Measurements from ENCODE around the gene DNAJB9. TPM values are rescaled to one million over a fixed set of nuclear protein-coding genes. Genes with fewer than 3 reads are reported as not detected.

DNAJB9 gene
- total RNA-seq, 1 donor from 2014 or later: 18.6 TPM

DNA sequence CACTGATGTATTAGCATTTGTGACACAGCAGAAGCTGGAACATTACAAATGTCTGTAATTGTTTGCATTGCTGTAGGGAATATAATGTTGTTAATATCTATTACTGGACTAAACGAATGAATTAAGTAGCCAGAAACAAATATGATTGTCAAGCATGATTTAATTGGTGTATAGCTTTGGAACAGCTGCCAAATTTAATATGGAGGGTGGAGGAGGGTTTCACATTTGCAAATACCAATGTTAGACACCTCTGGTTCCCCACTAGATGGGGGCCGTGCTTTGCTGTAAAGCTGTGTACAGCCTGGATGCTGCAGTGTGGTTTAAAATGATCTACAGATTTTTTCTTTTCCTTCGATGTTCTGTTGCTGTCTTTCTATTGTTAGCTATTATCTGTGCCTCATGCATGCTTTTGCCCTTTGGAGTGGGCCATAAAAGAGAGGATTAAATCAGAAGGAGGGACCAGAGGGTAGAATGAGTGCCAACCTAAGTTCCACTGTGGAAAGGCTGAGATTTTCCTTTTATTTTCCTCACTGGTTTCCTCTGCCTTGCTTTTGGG lies 23.1 kb downstream of the DNAJB9 start:
- TF ChIP-seq, protein P1, sequence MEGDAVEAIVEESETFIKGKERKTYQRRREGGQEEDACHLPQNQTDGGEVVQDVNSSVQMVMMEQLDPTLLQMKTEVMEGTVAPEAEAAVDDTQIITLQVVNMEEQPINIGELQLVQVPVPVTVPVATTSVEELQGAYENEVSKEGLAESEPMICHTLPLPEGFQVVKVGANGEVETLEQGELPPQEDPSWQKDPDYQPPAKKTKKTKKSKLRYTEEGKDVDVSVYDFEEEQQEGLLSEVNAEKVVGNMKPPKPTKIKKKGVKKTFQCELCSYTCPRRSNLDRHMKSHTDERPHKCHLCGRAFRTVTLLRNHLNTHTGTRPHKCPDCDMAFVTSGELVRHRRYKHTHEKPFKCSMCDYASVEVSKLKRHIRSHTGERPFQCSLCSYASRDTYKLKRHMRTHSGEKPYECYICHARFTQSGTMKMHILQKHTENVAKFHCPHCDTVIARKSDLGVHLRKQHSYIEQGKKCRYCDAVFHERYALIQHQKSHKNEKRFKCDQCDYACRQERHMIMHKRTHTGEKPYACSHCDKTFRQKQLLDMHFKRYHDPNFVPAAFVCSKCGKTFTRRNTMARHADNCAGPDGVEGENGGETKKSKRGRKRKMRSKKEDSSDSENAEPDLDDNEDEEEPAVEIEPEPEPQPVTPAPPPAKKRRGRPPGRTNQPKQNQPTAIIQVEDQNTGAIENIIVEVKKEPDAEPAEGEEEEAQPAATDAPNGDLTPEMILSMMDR (IDR thresholded peaks at IDR 0.05; ENCODE audit: unreplicated experiment): no peak
- no peak overlapping the region for H3K27ac Mint-ChIP-seq (ENCODE audit: unreplicated experiment)

DNA sequence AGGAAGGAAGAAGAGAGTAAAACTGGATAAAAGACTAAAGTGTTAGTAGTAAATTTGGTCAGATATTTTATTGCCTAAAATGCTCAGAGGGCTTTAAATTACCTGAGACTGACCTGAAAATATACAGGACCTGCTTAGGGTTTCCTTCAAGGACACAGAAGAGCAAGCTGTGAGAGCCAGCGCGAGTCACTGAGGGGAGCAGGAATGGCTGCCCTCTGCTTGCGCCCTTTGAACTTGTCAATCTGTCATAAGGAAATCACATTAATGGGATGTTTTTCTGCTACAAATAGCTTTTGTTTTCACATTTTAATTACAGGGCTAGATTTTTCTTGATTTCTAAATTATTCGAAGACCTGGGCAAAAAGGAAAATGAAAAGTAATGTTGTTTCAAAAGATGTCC lies 26.9 kb downstream of the DNAJB9 start:
- TF ChIP-seq, protein P1 (IDR thresholded peaks at IDR 0.05; ENCODE audit: unreplicated experiment): no peak
- DNase-seq (ENCODE audit: low spot score): no peak
- Mint-ChIP-seq H3K27me3 (ENCODE audit: unreplicated experiment) (no peaks in the 10 kb centered on the region), H3K4me3 (ENCODE audit: unreplicated experiment) (no peak overlapping the region), H3K36me3 (ENCODE audit: low read depth, unreplicated experiment) (no peaks in the 10 kb centered on the region), H3K9me3 (ENCODE audit: unreplicated experiment) (no peaks in the 10 kb centered on the region), H3K27ac (ENCODE audit: unreplicated experiment) (no peak overlapping the region), H3K4me1 (ENCODE audit: unreplicated experiment) (no peaks in the 10 kb centered on the region)

More for the DNA sequence above, 23.1 kb downstream of the DNAJB9 start:
- no peaks in the 10 kb centered on the region for H3K27me3 Mint-ChIP-seq (ENCODE audit: unreplicated experiment)
- H3K36me3 Mint-ChIP-seq (ENCODE audit: low read depth, unreplicated experiment): no peaks in the 10 kb centered on the region
- H3K4me1 Mint-ChIP-seq (ENCODE audit: unreplicated experiment): no peaks in the 10 kb centered on the region
- no peak for DNase-seq (ENCODE audit: low spot score)
- no peak overlapping the region for H3K4me3 Mint-ChIP-seq (ENCODE audit: unreplicated experiment)
- H3K9me3 Mint-ChIP-seq (ENCODE audit: unreplicated experiment): no peaks in the 10 kb centered on the region

DNA sequence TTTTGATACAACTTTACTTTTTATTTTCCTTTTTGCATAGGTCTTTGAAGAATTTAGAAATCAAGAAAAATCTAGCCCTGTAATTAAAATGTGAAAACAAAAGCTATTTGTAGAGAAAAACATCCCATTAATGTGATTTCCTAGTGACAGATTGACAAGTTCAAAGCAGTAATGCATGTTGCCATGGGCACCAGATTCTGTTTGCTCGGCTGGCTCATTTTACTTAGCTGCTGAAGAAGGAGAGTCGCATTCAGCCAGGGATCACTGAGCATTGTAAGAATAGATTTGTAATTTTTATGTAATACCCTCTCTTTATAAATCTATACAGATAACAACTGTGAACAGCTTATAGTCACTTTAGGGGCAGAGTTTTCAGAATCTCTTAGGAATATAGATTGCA lies 28.5 kb downstream of the DNAJB9 start:
- Mint-ChIP-seq H3K4me3 (ENCODE audit: unreplicated experiment) (no peak overlapping the region), H3K36me3 (ENCODE audit: low read depth, unreplicated experiment) (no peaks in the 10 kb centered on the region), H3K9me3 (ENCODE audit: unreplicated experiment) (no peaks in the 10 kb centered on the region), H3K27ac (ENCODE audit: unreplicated experiment) (no peak overlapping the region), H3K27me3 (ENCODE audit: unreplicated experiment) (peaks cover 2% of the 10 kb centered on the region), H3K4me1 (ENCODE audit: unreplicated experiment) (no peaks in the 10 kb centered on the region)
- TF ChIP-seq, protein P1 (IDR thresholded peaks at IDR 0.05; ENCODE audit: unreplicated experiment): no peak
- DNase-seq (ENCODE audit: low spot score): no peak

DNA sequence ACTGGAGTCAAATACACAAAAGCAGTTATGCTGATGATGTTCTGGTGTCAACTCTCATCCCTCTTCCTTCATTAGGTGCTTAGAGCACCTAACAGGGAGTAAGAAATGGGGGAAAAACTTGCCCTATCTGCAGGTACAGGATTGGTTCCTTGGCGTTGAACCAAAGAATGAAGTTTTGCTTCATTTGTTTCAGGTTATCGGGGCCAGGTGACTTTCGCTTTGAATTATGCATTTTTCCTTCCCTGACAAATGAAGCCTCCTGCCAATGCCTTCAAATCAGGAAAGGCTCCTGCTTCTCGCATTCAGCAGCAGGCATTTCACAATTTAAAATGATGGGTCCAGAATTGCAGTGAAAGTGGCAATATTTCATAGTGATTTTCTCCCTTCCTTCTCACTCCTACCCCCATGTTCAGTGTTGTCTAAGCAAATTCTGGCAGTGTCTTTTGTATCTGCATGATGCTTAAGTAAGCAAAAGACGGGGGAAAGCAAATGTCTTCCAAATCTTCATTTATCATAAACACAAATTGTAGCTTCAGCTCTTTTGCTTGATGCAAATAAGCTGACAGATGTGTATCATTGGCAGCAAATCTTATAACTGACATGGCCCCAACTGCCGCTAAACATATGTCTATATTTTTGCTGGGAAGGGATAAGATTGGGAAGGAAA lies 29.4 kb downstream of the DNAJB9 start:
- no peak overlapping the region for H3K27ac Mint-ChIP-seq (ENCODE audit: unreplicated experiment)
- H3K27me3 Mint-ChIP-seq (ENCODE audit: unreplicated experiment): peaks cover 2% of the 10 kb centered on the region
- TF ChIP-seq, protein P1 (IDR thresholded peaks at IDR 0.05; ENCODE audit: unreplicated experiment): no peak
- no peaks in the 10 kb centered on the region for H3K9me3 Mint-ChIP-seq (ENCODE audit: unreplicated experiment)
- no peak overlapping the region for H3K4me3 Mint-ChIP-seq (ENCODE audit: unreplicated experiment)
- no peaks in the 10 kb centered on the region for H3K4me1 Mint-ChIP-seq (ENCODE audit: unreplicated experiment)
- H3K36me3 Mint-ChIP-seq (ENCODE audit: low read depth, unreplicated experiment): no peaks in the 10 kb centered on the region
- DNase-seq (ENCODE audit: low spot score): no peak

DNA sequence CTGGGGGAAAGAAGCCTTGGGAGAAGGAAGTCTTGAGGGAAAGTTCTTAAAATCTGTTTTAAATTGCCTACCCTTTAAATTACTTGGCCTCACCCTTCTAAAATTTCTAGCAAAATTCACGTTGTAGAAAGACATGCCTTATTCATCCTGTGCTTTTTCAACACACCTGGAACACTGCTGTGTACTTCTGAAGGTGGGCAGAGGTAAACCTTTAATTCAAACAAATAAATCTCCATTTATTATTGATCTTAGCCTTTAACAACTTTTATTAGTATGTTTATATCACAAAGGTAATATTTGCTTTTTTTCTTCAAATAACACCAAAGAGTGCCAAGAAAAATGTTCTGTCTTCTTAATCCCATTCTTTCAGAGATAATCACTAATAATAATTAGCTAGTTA lies 30.7 kb downstream of the DNAJB9 start:
- Mint-ChIP-seq H3K4me1 (ENCODE audit: unreplicated experiment) (no peaks in the 10 kb centered on the region), H3K4me3 (ENCODE audit: unreplicated experiment) (no peak overlapping the region), H3K27me3 (ENCODE audit: unreplicated experiment) (peaks cover 2% of the 10 kb centered on the region), H3K36me3 (ENCODE audit: low read depth, unreplicated experiment) (no peaks in the 10 kb centered on the region), H3K9me3 (ENCODE audit: unreplicated experiment) (no peaks in the 10 kb centered on the region), H3K27ac (ENCODE audit: unreplicated experiment) (no peak overlapping the region)
- TF ChIP-seq, protein P1 (IDR thresholded peaks at IDR 0.05; ENCODE audit: unreplicated experiment): no peak
- DNase-seq (ENCODE audit: low spot score): no peak

All from endothelial cell (in vitro differentiated cells).